ENCODE results near the gene AGPAT3. TPM values are rescaled to one million over a fixed set of nuclear protein-coding genes. Genes with fewer than 3 reads are reported as not detected.

AGPAT3 gene
- total and polyA plus RNA-seq, 10 of the 15 experiments (the other 5 are each of a cell fraction or from before 2014, with no cell fraction given): 1.2 to 110 (median 30.8) TPM

DNA sequence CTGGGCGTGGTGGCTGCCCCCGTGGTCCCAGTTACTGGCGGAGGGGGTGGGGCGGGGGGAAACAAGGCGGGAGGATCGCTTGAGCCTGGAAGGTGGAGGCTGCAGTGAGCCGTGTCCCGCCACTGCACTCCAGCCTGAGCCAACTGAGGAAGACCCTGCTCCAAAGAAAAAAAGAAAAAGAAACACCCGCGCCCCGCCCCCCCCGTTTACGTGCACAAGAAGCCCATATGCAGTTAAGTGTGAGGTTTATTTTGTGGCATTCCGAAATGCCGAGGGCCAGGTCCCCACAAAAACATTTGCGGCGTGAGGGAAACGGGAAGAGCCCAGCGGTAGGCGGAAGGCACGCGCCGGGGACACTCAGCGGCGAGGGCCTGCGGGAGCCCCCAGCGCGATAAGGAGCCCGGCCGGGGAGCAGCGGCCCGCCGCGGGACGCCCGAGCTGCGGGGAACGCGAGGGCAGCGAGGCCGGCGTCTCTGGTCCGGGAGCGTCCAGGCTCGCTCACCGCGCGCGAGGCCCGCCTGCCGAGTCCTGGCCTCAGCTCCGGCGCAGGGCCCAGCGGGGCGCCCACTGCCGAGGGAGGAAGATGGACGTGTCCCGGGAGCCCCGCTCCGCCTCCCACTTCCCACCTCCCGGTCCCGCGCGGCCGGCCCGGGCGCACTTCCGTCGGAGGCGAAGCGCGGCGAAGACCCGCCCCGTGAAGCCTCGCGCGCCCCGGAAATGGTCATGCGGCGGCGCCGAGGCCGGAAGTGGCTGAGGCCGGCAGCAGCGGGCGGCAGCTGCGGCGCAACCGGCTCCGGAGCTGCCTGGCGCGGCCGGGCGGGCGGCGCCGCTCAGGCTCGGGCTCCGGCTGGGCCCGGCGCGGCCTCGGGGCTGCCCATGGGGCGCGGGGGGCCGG, 146.8 kb downstream of the AGPAT3 start, which contains the start of gene TRAPPC10 (continued):
- TF ChIP-seq, protein P1, sequence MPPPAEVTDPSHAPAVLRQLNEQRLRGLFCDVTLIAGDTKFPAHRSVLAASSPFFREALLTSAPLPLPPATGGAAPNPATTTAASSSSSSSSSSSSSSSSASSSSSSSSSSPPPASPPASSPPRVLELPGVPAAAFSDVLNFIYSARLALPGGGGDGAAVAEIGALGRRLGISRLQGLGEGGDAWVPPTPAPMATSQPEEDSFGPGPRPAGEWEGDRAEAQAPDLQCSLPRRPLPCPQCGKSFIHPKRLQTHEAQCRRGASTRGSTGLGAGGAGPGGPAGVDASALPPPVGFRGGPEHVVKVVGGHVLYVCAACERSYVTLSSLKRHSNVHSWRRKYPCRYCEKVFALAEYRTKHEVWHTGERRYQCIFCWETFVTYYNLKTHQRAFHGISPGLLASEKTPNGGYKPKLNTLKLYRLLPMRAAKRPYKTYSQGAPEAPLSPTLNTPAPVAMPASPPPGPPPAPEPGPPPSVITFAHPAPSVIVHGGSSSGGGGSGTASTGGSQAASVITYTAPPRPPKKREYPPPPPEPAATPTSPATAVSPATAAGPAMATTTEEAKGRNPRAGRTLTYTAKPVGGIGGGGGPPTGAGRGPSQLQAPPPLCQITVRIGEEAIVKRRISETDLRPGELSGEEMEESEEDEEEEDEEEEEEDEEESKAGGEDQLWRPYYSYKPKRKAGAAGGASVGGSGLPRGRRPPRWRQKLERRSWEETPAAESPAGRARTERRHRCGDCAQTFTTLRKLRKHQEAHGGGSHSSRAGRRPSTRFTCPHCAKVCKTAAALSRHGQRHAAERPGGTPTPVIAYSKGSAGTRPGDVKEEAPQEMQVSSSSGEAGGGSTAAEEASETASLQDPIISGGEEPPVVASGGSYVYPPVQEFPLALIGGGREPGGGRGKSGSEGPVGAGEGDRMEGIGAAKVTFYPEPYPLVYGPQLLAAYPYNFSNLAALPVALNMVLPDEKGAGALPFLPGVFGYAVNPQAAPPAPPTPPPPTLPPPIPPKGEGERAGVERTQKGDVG (CRISPR knock-in tag; IDR thresholded peaks at IDR 0.05): 0 out of 2 replicates have a peak, but pooled peaks have one; percentile 17
- TF ChIP-seq IRF5 (IDR thresholded peaks at IDR 0.05; ENCODE audit: borderline replicate concordance) (no peak), SMC3 (IDR thresholded peaks at IDR 0.05; ENCODE audit: borderline replicate concordance, low read length) (no peak), YY1 (IDR thresholded peaks at IDR 0.05; ENCODE audit: low read depth, low read length) (peak; percentile 41), ZBTB11 (CRISPR knock-in tag; IDR thresholded peaks at IDR 0.05) (no peak), ZZZ3 (IDR thresholded peaks at IDR 0.05; ENCODE audit: control insufficient read depth, insufficient read length, low read depth) (no peak), NBN (IDR thresholded peaks at IDR 0.05) (no peak), GABPA (IDR thresholded peaks at IDR 0.05; ENCODE audit: low read depth) (peak; percentile 86), ETV6 (conservative IDR thresholded peaks at IDR 0.05 in 1 of 2, IDR thresholded peaks at IDR 0.05 in 1 of 2; ENCODE audit: borderline replicate concordance in 1 of 2, low read depth in 1 of 2) (0 out of 4 replicates have a peak, but pooled peaks of 1 of the 2 experiments have one; percentile 11), SUPT20H (IDR thresholded peaks at IDR 0.05; ENCODE audit: borderline replicate concordance, control insufficient read depth, low read depth, low read length) (no peak), E2F4 (IDR thresholded peaks at IDR 0.05; ENCODE audit: low read depth, low read length) (no peak), KLF5 (IDR thresholded peaks at IDR 0.05; ENCODE audit: partially characterized antibody) (peak; percentile 58)
- TF ChIP-seq, protein P2, sequence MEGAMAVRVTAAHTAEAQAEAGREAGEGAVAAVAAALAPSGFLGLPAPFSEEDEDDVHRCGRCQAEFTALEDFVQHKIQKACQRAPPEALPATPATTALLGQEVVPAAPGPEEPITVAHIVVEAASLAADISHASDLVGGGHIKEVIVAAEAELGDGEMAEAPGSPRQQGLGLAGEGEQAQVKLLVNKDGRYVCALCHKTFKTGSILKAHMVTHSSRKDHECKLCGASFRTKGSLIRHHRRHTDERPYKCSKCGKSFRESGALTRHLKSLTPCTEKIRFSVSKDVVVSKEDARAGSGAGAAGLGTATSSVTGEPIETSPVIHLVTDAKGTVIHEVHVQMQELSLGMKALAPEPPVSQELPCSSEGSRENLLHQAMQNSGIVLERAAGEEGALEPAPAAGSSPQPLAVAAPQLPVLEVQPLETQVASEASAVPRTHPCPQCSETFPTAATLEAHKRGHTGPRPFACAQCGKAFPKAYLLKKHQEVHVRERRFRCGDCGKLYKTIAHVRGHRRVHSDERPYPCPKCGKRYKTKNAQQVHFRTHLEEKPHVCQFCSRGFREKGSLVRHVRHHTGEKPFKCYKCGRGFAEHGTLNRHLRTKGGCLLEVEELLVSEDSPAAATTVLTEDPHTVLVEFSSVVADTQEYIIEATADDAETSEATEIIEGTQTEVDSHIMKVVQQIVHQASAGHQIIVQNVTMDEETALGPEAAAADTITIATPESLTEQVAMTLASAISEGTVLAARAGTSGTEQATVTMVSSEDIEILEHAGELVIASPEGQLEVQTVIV (IDR thresholded peaks at IDR 0.05; ENCODE audit: borderline replicate concordance, partially characterized antibody): peak; percentile 27
- TF ChIP-seq, protein P3, sequence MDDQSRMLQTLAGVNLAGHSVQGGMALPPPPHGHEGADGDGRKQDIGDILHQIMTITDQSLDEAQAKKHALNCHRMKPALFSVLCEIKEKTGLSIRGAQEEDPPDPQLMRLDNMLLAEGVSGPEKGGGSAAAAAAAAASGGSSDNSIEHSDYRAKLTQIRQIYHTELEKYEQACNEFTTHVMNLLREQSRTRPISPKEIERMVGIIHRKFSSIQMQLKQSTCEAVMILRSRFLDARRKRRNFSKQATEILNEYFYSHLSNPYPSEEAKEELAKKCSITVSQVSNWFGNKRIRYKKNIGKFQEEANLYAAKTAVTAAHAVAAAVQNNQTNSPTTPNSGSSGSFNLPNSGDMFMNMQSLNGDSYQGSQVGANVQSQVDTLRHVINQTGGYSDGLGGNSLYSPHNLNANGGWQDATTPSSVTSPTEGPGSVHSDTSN (IDR thresholded peaks at IDR 0.05; ENCODE audit: insufficient replicate concordance, low read depth, low read length): no peak
